Thyroid gland (tissue), 4 donors: Measurements from ENCODE around the gene MYOZ3. TPM values are rescaled to one million over a fixed set of nuclear protein-coding genes. Genes with fewer than 3 reads are reported as not detected.
A peak's percentile ranks its signal among the peaks of the same experiment; 100 is the strongest.

ENCODE experiments used
- DNase-seq, 2 donors: peaks; one replicate each; pipeline ENCODE4 v3.0.0-alpha.2; 2019
- H3K27ac ChIP-seq, 3 donors: fragments of 200-600 bp; sonication (generic); 1 replicate in 2 of 3; 2 replicates in 1 of 3; pipeline ENCODE4 v1.5.1; 2016 to 2019; ENCODE audit warnings: mild to moderate bottlenecking in 1 of 3, moderate library complexity in 1 of 3
- H3K27me3 ChIP-seq: fragments of 200-600 bp; sonication (generic); one replicate; pipeline ENCODE4 v1.5.1; 2019
- H3K36me3 ChIP-seq, 2 donors: fragments of 200-600 bp; sonication (generic); one replicate each; pipeline ENCODE4 v1.5.1; 2016 to 2019
- H3K4me1 ChIP-seq, 2 donors: fragments of 200-600 bp; sonication (generic); one replicate each; pipeline ENCODE4 v1.5.1; 2017 to 2019
- H3K4me3 ChIP-seq, 3 donors: fragments of 200-600 bp; sonication (generic); replicated peaks in 1 of 3; 1 replicate in 2 of 3; 2 replicates in 1 of 3; pipeline ENCODE4 v1.5.1; 2016; ENCODE audit warnings: mild to moderate bottlenecking in 1 of 3
- H3K9me3 ChIP-seq: fragments of 200-600 bp; sonication (generic); one replicate; pipeline ENCODE4 v1.5.1; 2017
- POLR2A ChIP-seq, 2 donors: fragments of 450-650 bp; IDR thresholded peaks; one replicate each; pipeline ENCODE4 v1.6.1; 2017; ENCODE audit warnings: antibody characterized with exemption in 2 of 2, mild to moderate bottlenecking in 2 of 2, moderate library complexity in 1 of 2
- WGBS, 2 donors: methylation state at CpG; one replicate each; pipeline ENCODE4 v1.1.5; 2017; 5-methylcytosine and 5-hydroxymethylcytosine counted together
- intact Hi-C: fragments of 100-400 bp; cut with DNase I; formaldehyde crosslinking; loops from one replicate; pipeline ENCODE4 v1.15.1; 2023
- total RNA-seq, 4 donors: library from RNA; depleted of rRNA; stranded (reverse); fragments of >200 nt; gene quantifications; one replicate each; pipeline ENCODE4 v1.2.3, GENCODE V29; 2016
- TF ChIP-seq, protein P1 (sequence below), 6 experiments: fragments of 200-600 bp in 3 of 6; fragments of 450-650 bp in 3 of 6; sonication (generic) in 3 of 6; IDR thresholded peaks; one replicate each; pipeline ENCODE4 v1.5.1; 2016 to 2019; ENCODE audit warnings: antibody characterized with exemption in 6 of 6, mild to moderate bottlenecking in 2 of 6, inconsistent platforms in 1 of 6, moderate library complexity in 1 of 6

Gene MYOZ3
- total RNA-seq, 4 donors from 2014 or later: 0.11 to 0.29 (median 0.13) TPM; not detected in 1

DNA sequence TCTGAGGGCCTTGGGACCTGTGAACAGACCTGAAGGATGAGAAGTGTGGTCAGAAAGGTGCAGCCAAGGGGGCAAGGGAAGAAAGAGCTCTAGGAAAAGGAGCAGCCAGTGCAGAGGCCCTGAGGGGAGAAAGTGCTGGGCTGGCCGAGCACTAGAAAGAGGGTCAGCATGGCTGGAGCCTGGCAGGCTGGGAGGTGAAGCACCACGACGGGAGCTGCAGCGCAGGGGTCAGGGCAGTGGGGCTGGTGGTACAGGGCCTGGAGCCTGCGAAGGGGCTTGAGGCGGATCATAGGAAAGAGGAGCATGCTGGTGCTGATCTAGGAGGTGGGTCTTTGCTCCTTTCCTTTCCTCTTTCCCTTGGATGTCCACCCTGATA, 29.7 kb upstream of the MYOZ3 start:
- no peaks in the 10 kb centered on the region for H3K36me3 ChIP-seq
- H3K27me3 ChIP-seq: no peaks in the 10 kb centered on the region
- no peak overlapping the region for H3K4me3 ChIP-seq
- no peak for DNase-seq
- H3K9me3 ChIP-seq: no peaks in the 10 kb centered on the region
- 92% methylated on average over 6 of the region's 6 CpGs for WGBS, 2 donors
- no peak overlapping the region for H3K27ac ChIP-seq
- intact Hi-C loops: no loop called here
- peaks cover 0 to 54% of the 10 kb centered on the region in 2 donors for H3K4me1 ChIP-seq
- TF ChIP-seq, protein P1, sequence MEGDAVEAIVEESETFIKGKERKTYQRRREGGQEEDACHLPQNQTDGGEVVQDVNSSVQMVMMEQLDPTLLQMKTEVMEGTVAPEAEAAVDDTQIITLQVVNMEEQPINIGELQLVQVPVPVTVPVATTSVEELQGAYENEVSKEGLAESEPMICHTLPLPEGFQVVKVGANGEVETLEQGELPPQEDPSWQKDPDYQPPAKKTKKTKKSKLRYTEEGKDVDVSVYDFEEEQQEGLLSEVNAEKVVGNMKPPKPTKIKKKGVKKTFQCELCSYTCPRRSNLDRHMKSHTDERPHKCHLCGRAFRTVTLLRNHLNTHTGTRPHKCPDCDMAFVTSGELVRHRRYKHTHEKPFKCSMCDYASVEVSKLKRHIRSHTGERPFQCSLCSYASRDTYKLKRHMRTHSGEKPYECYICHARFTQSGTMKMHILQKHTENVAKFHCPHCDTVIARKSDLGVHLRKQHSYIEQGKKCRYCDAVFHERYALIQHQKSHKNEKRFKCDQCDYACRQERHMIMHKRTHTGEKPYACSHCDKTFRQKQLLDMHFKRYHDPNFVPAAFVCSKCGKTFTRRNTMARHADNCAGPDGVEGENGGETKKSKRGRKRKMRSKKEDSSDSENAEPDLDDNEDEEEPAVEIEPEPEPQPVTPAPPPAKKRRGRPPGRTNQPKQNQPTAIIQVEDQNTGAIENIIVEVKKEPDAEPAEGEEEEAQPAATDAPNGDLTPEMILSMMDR (IDR thresholded peaks at IDR 0.05): no peak
- TF ChIP-seq POLR2A (IDR thresholded peaks at IDR 0.05): no peak

DNA sequence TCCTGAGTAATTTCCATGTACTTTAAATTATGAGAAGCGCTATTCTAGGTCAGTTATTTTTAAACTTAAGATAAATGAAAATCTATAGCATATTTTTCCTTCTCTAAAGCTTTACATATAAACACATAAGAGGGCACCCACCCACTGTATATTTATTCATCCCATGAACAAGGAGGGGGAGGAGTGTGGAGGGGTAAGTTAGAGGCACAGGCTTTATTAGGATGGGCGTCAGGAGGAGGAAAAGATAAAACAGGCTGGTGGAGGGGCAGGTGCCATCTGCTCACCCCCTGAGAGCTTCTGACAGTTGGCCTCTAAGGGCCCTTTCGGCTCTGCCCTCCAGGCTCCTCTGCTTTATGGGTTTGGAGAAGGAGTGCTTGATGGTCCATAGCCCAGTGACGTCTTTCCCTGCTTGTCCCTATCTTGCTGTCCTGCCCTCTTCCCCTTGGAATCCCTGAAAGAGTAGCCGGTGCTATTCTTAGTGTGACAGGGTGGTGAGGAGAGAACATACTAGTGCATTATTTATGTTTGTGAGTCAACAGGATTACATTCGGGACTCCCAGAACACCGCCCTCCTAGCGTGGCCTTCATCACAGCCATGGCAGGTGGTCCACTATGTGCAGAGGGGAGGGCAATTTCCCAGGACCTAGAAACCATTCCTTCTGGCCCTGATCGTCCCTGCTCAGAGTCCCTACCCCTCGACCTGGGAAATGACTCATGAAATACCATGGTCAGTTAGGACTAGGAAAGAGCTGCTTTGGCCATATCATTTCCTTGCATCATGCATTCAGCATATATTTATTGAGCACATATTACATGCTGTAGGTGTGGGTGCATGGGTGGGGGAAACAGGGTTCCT, 28.5 kb upstream of the MYOZ3 start:
- no peak for DNase-seq
- Histone ChIP-seq H3K36me3 (no peaks in the 10 kb centered on the region), H3K4me1 (peaks cover 4 to 56% of the 10 kb centered on the region in 2 donors), H3K27me3 (no peaks in the 10 kb centered on the region), H3K27ac (no peak overlapping the region), H3K4me3 (no peak overlapping the region), H3K9me3 (no peaks in the 10 kb centered on the region)
- WGBS, 2 donors: 73 to 81% methylated on average over 10 of the region's 10 CpGs
- intact Hi-C loops: no loop called here
- TF ChIP-seq, protein P1 (IDR thresholded peaks at IDR 0.05): no peak
- no peak for TF ChIP-seq POLR2A (IDR thresholded peaks at IDR 0.05)

DNA sequence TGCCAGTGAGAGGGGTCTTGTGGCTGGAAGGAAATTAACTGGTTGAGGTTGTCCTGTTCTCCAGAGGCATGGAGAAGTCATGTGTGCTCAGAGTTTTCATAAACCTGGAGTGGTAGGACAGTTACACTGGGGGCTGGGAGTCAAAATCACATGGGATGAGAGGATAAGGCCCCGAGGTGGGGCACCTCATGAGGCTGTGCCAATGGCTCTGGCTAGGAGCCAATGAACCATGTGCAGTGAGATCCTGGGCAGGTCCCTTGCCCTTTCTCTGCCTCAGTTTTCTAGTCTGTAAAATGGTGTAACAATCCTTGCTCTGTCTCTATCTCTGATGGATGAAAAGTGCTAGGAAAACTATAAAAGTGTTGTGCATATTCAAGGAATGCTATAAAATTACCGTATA, 27.6 kb upstream of the MYOZ3 start:
- no peak overlapping the region for H3K27ac ChIP-seq
- intact Hi-C loops: no loop called here
- WGBS, 2 donors: 75 to 76% methylated on average over 2 of the region's 2 CpGs
- H3K4me1 ChIP-seq: peaks cover 13 to 59% of the 10 kb centered on the region in 2 donors
- no peak overlapping the region for H3K4me3 ChIP-seq
- H3K27me3 ChIP-seq: no peaks in the 10 kb centered on the region
- DNase-seq: no peak
- TF ChIP-seq POLR2A (IDR thresholded peaks at IDR 0.05): no peak
- TF ChIP-seq, protein P1 (IDR thresholded peaks at IDR 0.05): no peak
- no peaks in the 10 kb centered on the region for H3K9me3 ChIP-seq
- no peaks in the 10 kb centered on the region for H3K36me3 ChIP-seq

DNA sequence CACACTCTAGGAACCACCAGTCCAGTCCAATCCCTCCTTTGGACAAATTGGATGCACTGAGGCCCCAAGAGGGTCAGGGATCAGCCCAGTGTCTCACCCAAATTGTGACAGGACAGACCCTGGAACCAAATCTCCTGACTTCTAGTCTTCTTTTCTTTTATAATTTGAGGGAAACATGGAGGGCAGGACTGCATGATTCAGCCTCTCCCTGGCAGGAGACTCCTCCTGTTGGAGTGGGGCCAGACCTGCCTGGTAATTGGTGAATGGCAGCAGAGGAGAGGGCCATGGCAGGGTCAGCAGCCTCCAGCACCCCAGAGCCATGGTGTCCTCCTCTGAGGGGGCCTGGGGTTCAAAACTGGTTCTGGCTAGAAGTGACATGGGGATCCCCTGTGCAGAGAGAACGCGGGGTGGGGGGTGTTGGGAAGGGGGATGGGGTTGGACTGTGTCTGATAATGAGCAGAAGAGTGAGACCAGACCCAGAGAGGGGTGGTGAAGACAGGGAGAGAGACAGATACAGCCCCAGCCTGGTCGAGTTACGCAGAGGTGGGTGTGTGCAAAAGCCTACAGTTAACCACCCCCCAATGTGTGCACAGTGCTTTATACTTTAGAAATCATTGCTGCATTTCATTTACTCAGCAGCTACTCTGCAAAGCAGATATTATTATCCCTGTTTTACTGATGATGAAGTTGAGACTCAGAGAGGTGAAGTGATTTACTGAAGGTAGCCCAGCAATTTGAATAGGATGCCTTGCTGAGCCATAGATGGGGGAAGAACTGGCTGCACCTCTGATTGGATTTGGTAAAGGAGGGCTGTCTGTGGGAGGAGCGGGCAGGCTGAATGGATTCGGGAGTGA, 24.4 kb upstream of the MYOZ3 start:
- WGBS, 2 donors: 77 to 83% methylated on average over 6 of the region's 6 CpGs
- no peak for TF ChIP-seq POLR2A (IDR thresholded peaks at IDR 0.05)
- TF ChIP-seq, protein P1 (IDR thresholded peaks at IDR 0.05): no peak
- H3K27ac ChIP-seq: peak overlapping the region; percentile 46 to 87 (median 78)
- peaks cover 23 to 61% of the 10 kb centered on the region in 2 donors for H3K4me1 ChIP-seq
- no peaks in the 10 kb centered on the region for H3K9me3 ChIP-seq
- no peaks in the 10 kb centered on the region for H3K27me3 ChIP-seq
- peak; percentile 74 to 89 for DNase-seq
- intact Hi-C loops: no loop called here
- no peak overlapping the region for H3K4me3 ChIP-seq
- H3K36me3 ChIP-seq: no peaks in the 10 kb centered on the region
